ENCODE data around the gene PRKCB.
"Not testable (repeated sequence)": the region's sequence is repeated elsewhere in the genome, so short reads cannot be mapped to it uniquely, and the experiment has no call there.

The PRKCB gene

GRCh38 chr16:24010440-24011089 lies 174.8 kb downstream of the PRKCB start:
- DNase-seq = peak; percentile 67

- no peak for DNase-seq
These were observed 175.5 kb downstream of the PRKCB start for GRCh38 chr16:24011237-24011636.

- DNase-seq = no peak
These were observed 177.4 kb downstream of the PRKCB start for GRCh38 chr16:24013054-24013636.

- peak; percentile 97 for DNase-seq
These were observed 178.3 kb downstream of the PRKCB start for GRCh38 chr16:24013864-24014645.

GRCh38 chr16:24014955-24015354 lies 179.2 kb downstream of the PRKCB start:
- not testable (repeated sequence) for DNase-seq

- peak; percentile 68 for DNase-seq
These were observed 180.1 kb downstream of the PRKCB start for GRCh38 chr16:24015923-24016322.

- DNase-seq = peak; percentile 70
These were observed 182.7 kb downstream of the PRKCB start for GRCh38 chr16:24018485-24018884.

- DNase-seq = no peak
These were observed 187.0 kb downstream of the PRKCB start for GRCh38 chr16:24022797-24023196.

- no peak for DNase-seq
These were observed 187.8 kb downstream of the PRKCB start for GRCh38 chr16:24023621-24024020.

GRCh38 chr16:24024971-24025370 lies 189.2 kb downstream of the PRKCB start:
- no peak for DNase-seq

- DNase-seq = no peak
These were observed 191.7 kb downstream of the PRKCB start for GRCh38 chr16:24027466-24027865.

- DNase-seq = not testable (repeated sequence)
These were observed 194.1 kb downstream of the PRKCB start for GRCh38 chr16:24029841-24030240.

GRCh38 chr16:24035127-24035842 lies 199.5 kb downstream of the PRKCB start:
- DNase-seq = no peak

- DNase-seq = no peak
These were observed 200.3 kb downstream of the PRKCB start for GRCh38 chr16:24036038-24036543.

- peak; percentile 35 for DNase-seq
These were observed 200.8 kb downstream of the PRKCB start for GRCh38 chr16:24036614-24037013.

GRCh38 chr16:24037335-24037734 lies 201.6 kb downstream of the PRKCB start:
- no peak for DNase-seq

GRCh38 chr16:24041834-24042631 lies 206.2 kb downstream of the PRKCB start:
- DNase-seq = peak; percentile 55

GRCh38 chr16:24044467-24044866 lies 208.7 kb downstream of the PRKCB start:
- DNase-seq = no peak

GRCh38 chr16:24045641-24046040 lies 209.9 kb downstream of the PRKCB start:
- peak; percentile 44 for DNase-seq

GRCh38 chr16:24046442-24046841 lies 210.7 kb downstream of the PRKCB start:
- no peak for DNase-seq

- no peak for DNase-seq
These were observed 213.3 kb downstream of the PRKCB start for GRCh38 chr16:24049113-24049512.

GRCh38 chr16:24051125-24051524 lies 215.3 kb downstream of the PRKCB start:
- no peak for DNase-seq
